Ishikawa (cell line): ENCODE results near the gene RBM19.

Source experiments
- CEBPB ChIP-seq: IDR thresholded peaks from 2 replicates; pipeline ENCODE4 v1.6.1; 2012
- CREB1 ChIP-seq: IDR thresholded peaks from 2 replicates; pipeline ENCODE4 v1.6.1; 2012; ENCODE audit warnings: low read depth
- EGR1 ChIP-seq: IDR thresholded peaks from 2 replicates; pipeline ENCODE4 v1.6.1; 2012
- EP300 ChIP-seq: IDR thresholded peaks from 2 replicates; pipeline ENCODE4 v1.6.1; 2012; ENCODE audit warnings: borderline replicate concordance
- FOXM1 ChIP-seq: IDR thresholded peaks from 2 replicates; pipeline ENCODE4 v1.6.1; 2012; ENCODE audit warnings: low read depth, borderline replicate concordance
- NFIC ChIP-seq: IDR thresholded peaks from 2 replicates; pipeline ENCODE4 v1.6.1; 2012
- RAD21 ChIP-seq: IDR thresholded peaks from 2 replicates; pipeline ENCODE4 v1.6.1; 2012; ENCODE audit warnings: low read depth
- TAF1 ChIP-seq: IDR thresholded peaks from 2 replicates; pipeline ENCODE4 v1.6.1; 2012; ENCODE audit warnings: low read depth, mild to moderate bottlenecking
- TCF12 ChIP-seq: IDR thresholded peaks from 2 replicates; pipeline ENCODE4 v1.6.1; 2012; ENCODE audit warnings: low read depth
- TEAD4 ChIP-seq: IDR thresholded peaks from 2 replicates; pipeline ENCODE4 v1.6.1; 2012
- YY1 ChIP-seq: IDR thresholded peaks from 2 replicates; pipeline ENCODE4 v1.6.1; 2012; ENCODE audit warnings: low read depth
- ZBTB7A ChIP-seq: IDR thresholded peaks from 2 replicates; pipeline ENCODE4 v1.6.1; 2012; ENCODE audit warnings: low read depth
- TF ChIP-seq, protein P1 (sequence below): IDR thresholded peaks from 2 replicates; pipeline ENCODE4 v1.6.1; 2012
- TF ChIP-seq, protein P2 (sequence below): IDR thresholded peaks from 2 replicates; pipeline ENCODE4 v1.6.1; 2012
- TF ChIP-seq, protein P3 (sequence below): IDR thresholded peaks from 2 replicates; pipeline ENCODE4 v1.6.1; 2012; ENCODE audit warnings: low read depth, mild to moderate bottlenecking

Gene RBM19

DNA sequence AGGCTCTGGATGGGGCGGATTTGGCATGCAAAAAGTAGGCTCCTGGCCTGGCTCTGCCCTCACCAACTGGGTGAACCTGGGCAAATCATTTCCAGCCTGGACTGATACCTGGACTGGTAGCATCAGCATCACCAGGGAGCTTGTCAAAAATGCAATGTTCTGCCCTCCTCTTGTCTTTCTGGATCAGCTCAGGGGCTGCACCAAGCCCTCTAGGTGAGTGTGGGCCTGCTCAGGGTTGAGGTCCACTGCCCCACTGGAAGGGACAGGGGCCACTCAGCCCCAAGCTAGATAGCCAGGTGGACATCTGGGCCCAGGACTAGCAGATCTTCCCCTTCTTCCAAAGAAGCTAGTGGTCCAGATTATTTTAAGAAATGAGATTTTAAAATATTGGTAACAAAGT lies 99.6 kb downstream of the RBM19 start:
- TF ChIP-seq TAF1 (no peak), YY1 (no peak), TEAD4 (no peak), TCF12 (no peak), CREB1 (no peak)

DNA sequence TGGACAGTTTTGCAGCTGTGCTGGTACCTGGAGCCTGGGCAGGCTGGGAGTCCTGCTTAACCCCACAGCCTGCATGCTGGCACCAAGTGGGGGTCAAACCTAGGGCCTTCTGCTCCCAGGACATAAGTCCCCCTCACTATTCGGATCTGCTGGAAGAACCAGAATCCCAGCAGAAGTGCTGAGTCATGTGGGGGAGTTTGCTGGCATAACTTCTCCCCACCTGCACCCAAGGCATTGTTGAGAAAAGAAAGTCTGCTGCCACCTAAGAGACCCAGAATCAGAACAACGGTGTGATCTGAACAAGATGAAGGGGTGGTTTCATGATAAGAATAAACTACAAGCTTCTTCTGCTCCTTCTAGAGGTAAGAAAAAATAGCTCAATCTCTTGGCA lies 102.7 kb downstream of the RBM19 start:
- TF ChIP-seq CEBPB, result no peak
- TF ChIP-seq CREB1, result no peak
- TF ChIP-seq, protein P1, sequence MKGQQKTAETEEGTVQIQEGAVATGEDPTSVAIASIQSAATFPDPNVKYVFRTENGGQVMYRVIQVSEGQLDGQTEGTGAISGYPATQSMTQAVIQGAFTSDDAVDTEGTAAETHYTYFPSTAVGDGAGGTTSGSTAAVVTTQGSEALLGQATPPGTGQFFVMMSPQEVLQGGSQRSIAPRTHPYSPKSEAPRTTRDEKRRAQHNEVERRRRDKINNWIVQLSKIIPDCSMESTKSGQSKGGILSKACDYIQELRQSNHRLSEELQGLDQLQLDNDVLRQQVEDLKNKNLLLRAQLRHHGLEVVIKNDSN, result no peak
- TF ChIP-seq, protein P2, sequence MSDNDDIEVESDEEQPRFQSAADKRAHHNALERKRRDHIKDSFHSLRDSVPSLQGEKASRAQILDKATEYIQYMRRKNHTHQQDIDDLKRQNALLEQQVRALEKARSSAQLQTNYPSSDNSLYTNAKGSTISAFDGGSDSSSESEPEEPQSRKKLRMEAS, result no peak
- TF ChIP-seq TEAD4, result no peak
- no peak for TF ChIP-seq TAF1
- TF ChIP-seq FOXM1, result no peak
- TF ChIP-seq ZBTB7A, result no peak
- no peak for TF ChIP-seq YY1
- TF ChIP-seq RAD21, result no peak
- TF ChIP-seq EGR1, result no peak
- TF ChIP-seq TCF12, result no peak
- no peak for TF ChIP-seq NFIC
- no peak for TF ChIP-seq EP300
- TF ChIP-seq, protein P3, sequence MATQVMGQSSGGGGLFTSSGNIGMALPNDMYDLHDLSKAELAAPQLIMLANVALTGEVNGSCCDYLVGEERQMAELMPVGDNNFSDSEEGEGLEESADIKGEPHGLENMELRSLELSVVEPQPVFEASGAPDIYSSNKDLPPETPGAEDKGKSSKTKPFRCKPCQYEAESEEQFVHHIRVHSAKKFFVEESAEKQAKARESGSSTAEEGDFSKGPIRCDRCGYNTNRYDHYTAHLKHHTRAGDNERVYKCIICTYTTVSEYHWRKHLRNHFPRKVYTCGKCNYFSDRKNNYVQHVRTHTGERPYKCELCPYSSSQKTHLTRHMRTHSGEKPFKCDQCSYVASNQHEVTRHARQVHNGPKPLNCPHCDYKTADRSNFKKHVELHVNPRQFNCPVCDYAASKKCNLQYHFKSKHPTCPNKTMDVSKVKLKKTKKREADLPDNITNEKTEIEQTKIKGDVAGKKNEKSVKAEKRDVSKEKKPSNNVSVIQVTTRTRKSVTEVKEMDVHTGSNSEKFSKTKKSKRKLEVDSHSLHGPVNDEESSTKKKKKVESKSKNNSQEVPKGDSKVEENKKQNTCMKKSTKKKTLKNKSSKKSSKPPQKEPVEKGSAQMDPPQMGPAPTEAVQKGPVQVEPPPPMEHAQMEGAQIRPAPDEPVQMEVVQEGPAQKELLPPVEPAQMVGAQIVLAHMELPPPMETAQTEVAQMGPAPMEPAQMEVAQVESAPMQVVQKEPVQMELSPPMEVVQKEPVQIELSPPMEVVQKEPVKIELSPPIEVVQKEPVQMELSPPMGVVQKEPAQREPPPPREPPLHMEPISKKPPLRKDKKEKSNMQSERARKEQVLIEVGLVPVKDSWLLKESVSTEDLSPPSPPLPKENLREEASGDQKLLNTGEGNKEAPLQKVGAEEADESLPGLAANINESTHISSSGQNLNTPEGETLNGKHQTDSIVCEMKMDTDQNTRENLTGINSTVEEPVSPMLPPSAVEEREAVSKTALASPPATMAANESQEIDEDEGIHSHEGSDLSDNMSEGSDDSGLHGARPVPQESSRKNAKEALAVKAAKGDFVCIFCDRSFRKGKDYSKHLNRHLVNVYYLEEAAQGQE, result no peak

DNA sequence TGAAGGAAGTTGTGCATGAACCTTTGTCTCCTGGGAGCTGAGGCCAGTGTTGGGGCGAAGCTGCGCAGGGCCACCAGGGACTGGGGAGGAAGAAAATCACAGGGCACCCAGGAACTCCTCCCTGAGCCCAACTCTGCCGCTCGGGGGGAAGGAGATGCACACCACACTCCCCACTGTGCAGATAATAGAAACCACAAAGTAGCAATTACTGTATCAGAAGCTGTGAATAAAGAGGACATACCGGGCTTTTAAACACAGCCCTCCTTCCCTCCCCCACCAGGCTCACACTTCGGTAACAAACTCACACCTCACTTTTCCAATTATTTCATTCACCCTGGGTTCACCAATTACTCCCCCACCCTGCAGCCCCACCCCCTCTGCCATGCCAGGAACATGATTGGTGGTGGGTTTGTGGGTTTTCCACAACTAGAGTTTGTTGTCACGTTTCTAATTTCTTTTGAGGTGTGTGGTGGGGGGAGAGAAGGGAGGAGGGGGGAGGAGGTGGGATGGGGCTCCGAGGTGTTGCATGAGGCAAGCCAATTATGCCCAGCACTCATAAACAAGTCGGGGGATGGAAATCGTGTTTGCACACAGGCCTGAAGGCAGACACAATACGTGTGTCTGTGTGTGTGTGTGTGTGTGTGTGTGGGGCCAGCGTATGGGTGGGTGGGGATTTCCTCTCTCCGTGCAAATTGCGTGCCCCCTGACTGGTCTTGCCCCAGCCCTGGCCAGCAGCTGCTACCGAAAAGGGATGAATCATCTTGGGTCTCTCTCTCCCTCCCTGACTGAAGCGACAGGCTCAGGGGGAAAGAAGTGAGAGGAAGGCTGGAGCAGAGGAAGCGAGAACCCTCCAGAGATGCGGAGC lies 103.3 kb downstream of the RBM19 start:
- no peak for TF ChIP-seq YY1
- no peak for TF ChIP-seq ZBTB7A
- no peak for TF ChIP-seq RAD21
- no peak for TF ChIP-seq TEAD4
- TF ChIP-seq EGR1, result no peak
- no peak for TF ChIP-seq NFIC
- TF ChIP-seq TCF12, result no peak
- TF ChIP-seq, protein P3, result no peak
- TF ChIP-seq EP300, result no peak
- TF ChIP-seq TAF1, result no peak
- no peak for TF ChIP-seq CEBPB
- TF ChIP-seq, protein P2, result no peak
- no peak for TF ChIP-seq CREB1
- TF ChIP-seq, protein P1, result no peak
- no peak for TF ChIP-seq FOXM1

DNA sequence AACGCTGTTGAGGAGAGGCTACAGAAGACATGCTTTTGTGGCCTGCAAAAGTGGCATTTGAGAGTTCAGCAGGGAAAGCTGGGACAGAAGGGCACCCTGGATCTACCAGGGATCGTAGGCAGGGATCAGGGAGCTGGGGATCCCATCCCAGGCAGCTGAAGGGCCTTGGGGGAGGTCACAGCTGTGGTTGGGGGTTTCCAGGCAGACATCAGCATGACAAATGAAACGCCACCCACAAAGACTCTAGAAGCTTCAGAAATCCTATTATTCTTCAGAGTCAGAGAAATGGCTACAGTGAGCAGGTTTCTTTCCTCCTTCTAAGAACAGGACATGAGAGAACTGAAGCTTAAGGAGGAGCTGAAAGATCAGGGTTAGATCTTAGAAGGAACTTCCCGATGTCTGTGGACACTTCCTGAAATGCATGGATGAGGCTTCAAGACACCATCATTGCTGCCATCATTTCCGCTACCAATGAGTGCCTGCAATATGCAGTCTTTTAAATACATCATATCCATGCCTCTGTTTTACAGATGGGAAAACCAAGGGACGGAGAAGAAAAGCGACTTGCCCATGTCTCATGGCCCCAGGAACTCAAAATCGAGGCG lies 104.3 kb downstream of the RBM19 start:
- TF ChIP-seq EP300, result no peak
- no peak for TF ChIP-seq EGR1
- no peak for TF ChIP-seq NFIC
- TF ChIP-seq, protein P3, result no peak
- TF ChIP-seq CEBPB, result no peak
- no peak for TF ChIP-seq TCF12
- TF ChIP-seq TAF1, result no peak
- no peak for TF ChIP-seq ZBTB7A
- no peak for TF ChIP-seq RAD21
- TF ChIP-seq, protein P1, result no peak
- TF ChIP-seq FOXM1, result no peak
- no peak for TF ChIP-seq CREB1
- TF ChIP-seq, protein P2, result no peak
- TF ChIP-seq TEAD4, result no peak
- TF ChIP-seq YY1, result no peak
